IPS DF 6.9 (cell line): Measurements from ENCODE around the gene FLNC.

Source experiments
- DNase-seq: peaks from one replicate; pipeline ENCODE4 v3.0.0-alpha.2; 2013; ENCODE audit warnings: low read depth, low spot score
- H3K27ac ChIP-seq: one replicate; pipeline ENCODE4 v1.5.1; 2013; ENCODE audit warnings: low read length, control low read depth
- H3K27me3 ChIP-seq: 2 replicates; pipeline ENCODE4 v1.6.1; 2013; ENCODE audit warnings: mild to moderate bottlenecking, low read length; ENCODE audit not compliant: control insufficient read depth, insufficient read depth
- H3K36me3 ChIP-seq: 2 replicates; pipeline ENCODE4 v1.6.1; 2013; ENCODE audit warnings: low read length; ENCODE audit not compliant: control insufficient read depth, insufficient read depth
- H3K4me1 ChIP-seq: 2 replicates; pipeline ENCODE4 v1.6.1; 2013; ENCODE audit warnings: low read length; ENCODE audit not compliant: control insufficient read depth, insufficient read depth
- H3K4me3 ChIP-seq: 2 replicates; pipeline ENCODE4 v1.5.1; 2013; ENCODE audit warnings: mild to moderate bottlenecking, low read length
- H3K9me3 ChIP-seq: 2 replicates; pipeline ENCODE4 v1.6.1; 2013; ENCODE audit warnings: low read length, inconsistent platforms; ENCODE audit not compliant: control insufficient read depth, insufficient read depth
- WGBS: extraction: QIAGEN DNeasy Blood & Tissue Kit; methylation state at CpG from one replicate; pipeline ENCODE4 v1.1.7; 2013; ENCODE audit warnings: mixed read lengths, missing lambda C conversion rate; ENCODE audit not compliant: insufficient read length, insufficient coverage; 5-methylcytosine and 5-hydroxymethylcytosine counted together

The FLNC gene

GRCh38 chr7:128894101-128894440 lies 63.9 kb downstream of the FLNC start:
- WGBS: no CpG with 5 or more reads among the region's 6 CpGs
- H3K27me3 ChIP-seq: no peaks in the 10 kb centered on the region

GRCh38 chr7:128895320-128895719 lies 65.1 kb downstream of the FLNC start:
- Histone ChIP-seq H3K27me3 (no peaks in the 10 kb centered on the region), H3K4me3 (no peak overlapping the region), H3K4me1 (peaks cover 2% of the 10 kb centered on the region; the same call in 1 of the 2 replicates), H3K9me3 (no peaks in the 10 kb centered on the region), H3K36me3 (no peaks in the 10 kb centered on the region), H3K27ac (no peak overlapping the region)
- no CpG with 5 or more reads among the region's 3 CpGs for WGBS
- DNase-seq: no peak

More at GRCh38 chr7:128894101-128894440, 63.9 kb downstream of the FLNC start:
- no peaks in the 10 kb centered on the region for H3K9me3 ChIP-seq
- peaks cover 5% of the 10 kb centered on the region for H3K4me1 ChIP-seq
- DNase-seq: no peak
- H3K27ac ChIP-seq: no peak overlapping the region
- H3K4me3 ChIP-seq: no peak overlapping the region
- no peaks in the 10 kb centered on the region for H3K36me3 ChIP-seq

GRCh38 chr7:128899392-128899791 lies 69.2 kb downstream of the FLNC start:
- Histone ChIP-seq H3K9me3 (no peaks in the 10 kb centered on the region), H3K4me3 (no peak overlapping the region), H3K36me3 (no peaks in the 10 kb centered on the region), H3K27me3 (no peaks in the 10 kb centered on the region), H3K4me1 (no peaks in the 10 kb centered on the region), H3K27ac (no peak overlapping the region)
- DNase-seq: no peak

- no CpG with 5 or more reads among the region's 1 CpG for WGBS
- no peak overlapping the region for H3K27ac ChIP-seq
- H3K9me3 ChIP-seq: no peaks in the 10 kb centered on the region
- DNase-seq: no peak
- no peaks in the 10 kb centered on the region for H3K36me3 ChIP-seq
- no peak overlapping the region for H3K4me3 ChIP-seq
- no peaks in the 10 kb centered on the region for H3K27me3 ChIP-seq
- no peaks in the 10 kb centered on the region for H3K4me1 ChIP-seq
These were observed 70.0 kb downstream of the FLNC start for GRCh38 chr7:128900237-128900636.

GRCh38 chr7:128902761-128903585 lies 72.8 kb downstream of the FLNC start:
- Histone ChIP-seq H3K9me3 (no peaks in the 10 kb centered on the region), H3K4me3 (no peak overlapping the region), H3K36me3 (no peaks in the 10 kb centered on the region), H3K4me1 (no peaks in the 10 kb centered on the region), H3K27ac (no peak overlapping the region), H3K27me3 (no peaks in the 10 kb centered on the region)
- WGBS: no CpG with 5 or more reads among the region's 12 CpGs
- DNase-seq: no peak

- WGBS: no CpG with 5 or more reads among the region's 14 CpGs
These were observed 73.6 kb downstream of the FLNC start for GRCh38 chr7:128903621-128904361.

GRCh38 chr7:128904381-128905197 lies 74.4 kb downstream of the FLNC start:
- Histone ChIP-seq H3K27ac (no peak overlapping the region), H3K9me3 (no peaks in the 10 kb centered on the region), H3K4me1 (peaks cover 4% of the 10 kb centered on the region; the same call in 1 of the 2 replicates), H3K4me3 (no peak overlapping the region), H3K36me3 (no peaks in the 10 kb centered on the region), H3K27me3 (no peaks in the 10 kb centered on the region)
- WGBS: no CpG with 5 or more reads among the region's 8 CpGs
- no peak for DNase-seq

More at GRCh38 chr7:128903621-128904361, 73.6 kb downstream of the FLNC start:
- Histone ChIP-seq H3K4me1 (no peaks in the 10 kb centered on the region), H3K36me3 (no peaks in the 10 kb centered on the region), H3K27ac (no peak overlapping the region), H3K4me3 (no peak overlapping the region), H3K9me3 (no peaks in the 10 kb centered on the region), H3K27me3 (no peaks in the 10 kb centered on the region)
- DNase-seq: no peak

GRCh38 chr7:128906001-128906765 lies 76.0 kb downstream of the FLNC start:
- no CpG with 5 or more reads among the region's 5 CpGs for WGBS
- no peaks in the 10 kb centered on the region for H3K36me3 ChIP-seq

GRCh38 chr7:128906766-128907559 lies 76.8 kb downstream of the FLNC start:
- no peaks in the 10 kb centered on the region for H3K9me3 ChIP-seq
- no peak overlapping the region for H3K27ac ChIP-seq
- H3K27me3 ChIP-seq: no peaks in the 10 kb centered on the region
- no peak overlapping the region for H3K4me3 ChIP-seq
- H3K36me3 ChIP-seq: no peaks in the 10 kb centered on the region
- WGBS: no CpG with 5 or more reads among the region's 19 CpGs
- DNase-seq: no peak
- H3K4me1 ChIP-seq: peaks cover 8% of the 10 kb centered on the region; the same call in 1 of the 2 replicates

More at GRCh38 chr7:128906001-128906765, 76.0 kb downstream of the FLNC start:
- H3K4me3 ChIP-seq: no peak overlapping the region
- no peaks in the 10 kb centered on the region for H3K9me3 ChIP-seq
- no peaks in the 10 kb centered on the region for H3K27me3 ChIP-seq
- no peak for DNase-seq
- no peak overlapping the region for H3K27ac ChIP-seq
- peaks cover 4% of the 10 kb centered on the region; the same call in 1 of the 2 replicates for H3K4me1 ChIP-seq
